ENCODE measurements around the gene TMEM17.

TMEM17 gene

DNA sequence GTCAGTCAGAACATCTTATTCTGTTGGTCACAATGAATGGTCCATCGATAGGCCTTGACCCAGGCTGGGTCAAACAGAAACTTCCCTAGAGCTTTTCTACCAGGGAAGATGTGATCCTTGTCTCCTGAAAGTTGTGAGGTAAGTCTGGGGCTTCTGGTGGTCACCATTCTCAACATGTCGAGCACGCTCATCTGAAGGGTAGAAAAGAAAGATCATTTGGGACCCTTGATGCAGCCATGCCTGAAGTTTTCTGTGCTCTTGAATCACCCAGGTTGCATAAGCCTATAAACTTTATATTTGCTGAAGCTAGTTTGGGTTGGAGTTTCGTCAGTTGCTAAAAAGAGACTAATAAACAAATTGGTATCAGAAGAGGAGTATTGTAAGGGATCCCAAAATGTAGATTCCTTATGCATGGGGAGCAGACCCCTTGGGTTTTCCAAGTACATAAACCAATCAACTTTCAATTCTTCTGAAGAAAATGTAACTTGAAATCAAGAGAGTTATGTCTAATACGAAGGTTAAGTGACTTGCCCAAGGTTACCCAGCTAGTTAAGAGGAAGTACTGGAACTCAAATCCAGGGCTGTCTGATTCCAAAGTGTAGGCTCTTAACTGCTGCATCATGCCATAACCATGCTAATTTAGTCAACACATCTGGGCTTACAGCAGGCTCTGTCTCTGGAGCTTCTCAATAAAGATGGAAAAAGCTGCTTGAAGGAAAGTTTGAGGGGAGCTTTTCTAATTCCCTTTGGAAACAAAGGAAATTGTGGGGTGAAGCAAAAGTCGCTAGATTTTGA lies 23.2 kb downstream of the TMEM17 start:
- Histone ChIP-seq H3K36me3 (ENCODE audit: insufficient read depth, insufficient read length, low read length) (no peaks in the 10 kb centered on the region), H3K9ac (ENCODE audit: insufficient read length, low read depth) (no peak overlapping the region), H3K9me3 (ENCODE audit: insufficient read depth, low read length) (no peaks in the 10 kb centered on the region), H3K27me3 (ENCODE audit: insufficient read depth, insufficient read length) (no peaks in the 10 kb centered on the region), H3K4me3 (ENCODE audit: insufficient read length, low read depth) (no peak overlapping the region), H3K4me1 (ENCODE audit: insufficient read depth, insufficient read length) (no peaks in the 10 kb centered on the region)
- DNase-seq (ENCODE audit: low read depth, low spot score): no peak
- TF ChIP-seq YY1 (IDR thresholded peaks at IDR 0.05; ENCODE audit: insufficient read depth, insufficient read length): no peak
- TF ChIP-seq SUZ12 (IDR thresholded peaks at IDR 0.05; ENCODE audit: extremely low read depth, insufficient read depth, insufficient read length): no peak
- TF ChIP-seq ZNF274 (IDR thresholded peaks at IDR 0.05; ENCODE audit: low read depth, low read length): no peak

DNA sequence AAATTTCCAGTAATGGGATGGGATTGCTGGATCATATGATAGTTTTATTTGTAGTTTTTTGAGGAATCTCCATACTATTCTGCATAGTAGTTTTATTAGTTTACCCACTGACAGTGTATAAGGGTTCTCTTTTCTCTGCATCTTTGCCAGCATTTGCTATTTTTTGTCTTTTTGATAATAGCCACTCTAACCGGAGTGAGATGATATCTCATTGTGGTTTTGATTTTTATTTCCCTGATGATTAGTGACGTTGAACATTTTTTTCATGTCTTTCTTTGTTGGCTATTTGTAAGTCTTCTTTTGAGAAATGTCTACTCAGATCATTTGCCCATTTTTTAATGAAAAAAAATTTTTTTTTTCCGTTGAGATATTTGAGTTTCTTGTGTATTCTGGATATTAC lies 26.1 kb downstream of the TMEM17 start:
- Histone ChIP-seq H3K4me3 (ENCODE audit: insufficient read length, low read depth) (no peak overlapping the region), H3K9me3 (ENCODE audit: insufficient read depth, low read length) (no peaks in the 10 kb centered on the region)
- no peak for TF ChIP-seq SUZ12 (IDR thresholded peaks at IDR 0.05; ENCODE audit: extremely low read depth, insufficient read depth, insufficient read length)
- no peak for TF ChIP-seq YY1 (IDR thresholded peaks at IDR 0.05; ENCODE audit: insufficient read depth, insufficient read length)
- TF ChIP-seq ZNF274 (IDR thresholded peaks at IDR 0.05; ENCODE audit: low read depth, low read length): no peak

GRCh38 chr2:62478093-62478580 lies 27.9 kb downstream of the TMEM17 start:
- Histone ChIP-seq H3K9ac (ENCODE audit: insufficient read length, low read depth) (no peak overlapping the region), H3K36me3 (ENCODE audit: insufficient read depth, insufficient read length, low read length) (no peaks in the 10 kb centered on the region), H3K27me3 (ENCODE audit: insufficient read depth, insufficient read length) (no peaks in the 10 kb centered on the region), H3K4me1 (ENCODE audit: insufficient read depth, insufficient read length) (peaks cover 3% of the 10 kb centered on the region), H3K9me3 (ENCODE audit: insufficient read depth, low read length) (no peaks in the 10 kb centered on the region), H3K4me3 (ENCODE audit: insufficient read length, low read depth) (no peak overlapping the region)
- no peak for TF ChIP-seq ZNF274 (IDR thresholded peaks at IDR 0.05; ENCODE audit: low read depth, low read length)
- no peak for TF ChIP-seq YY1 (IDR thresholded peaks at IDR 0.05; ENCODE audit: insufficient read depth, insufficient read length)
- no peak for TF ChIP-seq SUZ12 (IDR thresholded peaks at IDR 0.05; ENCODE audit: extremely low read depth, insufficient read depth, insufficient read length)
- no peak for DNase-seq (ENCODE audit: low read depth, low spot score)

More for the DNA sequence above, 26.1 kb downstream of the TMEM17 start:
- DNase-seq (ENCODE audit: low read depth, low spot score): no peak
- Histone ChIP-seq H3K9ac (ENCODE audit: insufficient read length, low read depth) (no peak overlapping the region), H3K27me3 (ENCODE audit: insufficient read depth, insufficient read length) (no peaks in the 10 kb centered on the region), H3K36me3 (ENCODE audit: insufficient read depth, insufficient read length, low read length) (no peaks in the 10 kb centered on the region), H3K4me1 (ENCODE audit: insufficient read depth, insufficient read length) (peaks cover 3% of the 10 kb centered on the region)

GRCh38 chr2:62477573-62477972 lies 28.4 kb downstream of the TMEM17 start:
- Histone ChIP-seq H3K9ac (ENCODE audit: insufficient read length, low read depth) (no peak overlapping the region), H3K4me3 (ENCODE audit: insufficient read length, low read depth) (no peak overlapping the region), H3K9me3 (ENCODE audit: insufficient read depth, low read length) (no peaks in the 10 kb centered on the region), H3K4me1 (ENCODE audit: insufficient read depth, insufficient read length) (peaks cover 3% of the 10 kb centered on the region), H3K27me3 (ENCODE audit: insufficient read depth, insufficient read length) (no peaks in the 10 kb centered on the region), H3K36me3 (ENCODE audit: insufficient read depth, insufficient read length, low read length) (no peaks in the 10 kb centered on the region)
- TF ChIP-seq SUZ12 (IDR thresholded peaks at IDR 0.05; ENCODE audit: extremely low read depth, insufficient read depth, insufficient read length) (no peak), ZNF274 (IDR thresholded peaks at IDR 0.05; ENCODE audit: low read depth, low read length) (no peak), YY1 (IDR thresholded peaks at IDR 0.05; ENCODE audit: insufficient read depth, insufficient read length) (no peak)
- no peak for DNase-seq (ENCODE audit: low read depth, low spot score)

DNA sequence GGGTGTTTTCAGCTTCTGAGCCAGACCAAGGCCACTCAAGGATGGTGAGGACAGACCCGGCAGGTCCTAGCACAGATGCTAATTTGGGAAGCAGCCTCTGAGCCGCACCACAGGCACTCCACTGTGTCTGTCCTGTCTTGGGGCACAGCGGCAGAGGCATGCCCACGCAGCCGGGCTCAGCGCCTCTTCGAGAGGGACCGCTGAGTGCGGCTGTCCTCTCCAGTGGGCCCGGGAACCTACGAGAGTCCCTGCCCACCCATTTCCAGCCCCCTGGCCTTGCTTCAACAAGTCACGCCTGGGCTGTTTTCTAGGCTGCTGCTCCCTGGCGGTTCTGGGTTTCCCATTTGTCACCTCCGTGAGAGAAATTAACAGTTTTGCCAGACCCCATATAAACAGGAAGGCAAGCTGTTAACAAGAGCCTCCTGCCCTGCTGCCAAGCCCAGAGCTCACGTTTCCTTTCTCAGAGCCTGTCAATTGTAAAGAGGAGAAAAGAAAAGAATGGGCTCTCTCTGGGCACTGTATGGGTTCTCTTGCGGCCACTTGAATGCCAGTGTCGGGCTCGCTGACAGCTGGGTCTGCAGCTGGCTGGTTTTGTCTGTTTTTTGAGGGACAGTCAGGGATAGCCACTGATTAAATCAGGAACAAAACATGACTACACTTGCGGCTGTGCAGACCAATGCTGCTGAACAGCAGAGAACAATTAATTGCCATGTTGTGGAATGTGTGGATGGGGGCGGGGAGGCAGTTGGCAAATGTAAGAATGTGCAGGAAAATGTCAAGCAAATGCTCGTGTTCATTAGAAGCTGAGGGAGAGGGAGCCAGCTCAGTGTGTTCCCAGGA lies 30.6 kb downstream of the TMEM17 start:
- Histone ChIP-seq H3K27me3 (ENCODE audit: insufficient read depth, insufficient read length) (no peaks in the 10 kb centered on the region), H3K4me3 (ENCODE audit: insufficient read length, low read depth) (no peak overlapping the region), H3K36me3 (ENCODE audit: insufficient read depth, insufficient read length, low read length) (no peaks in the 10 kb centered on the region), H3K9me3 (ENCODE audit: insufficient read depth, low read length) (no peaks in the 10 kb centered on the region), H3K4me1 (ENCODE audit: insufficient read depth, insufficient read length) (peaks cover 3% of the 10 kb centered on the region), H3K9ac (ENCODE audit: insufficient read length, low read depth) (no peak overlapping the region)
- no peak for DNase-seq (ENCODE audit: low read depth, low spot score)
- no peak for TF ChIP-seq YY1 (IDR thresholded peaks at IDR 0.05; ENCODE audit: insufficient read depth, insufficient read length)
- no peak for TF ChIP-seq ZNF274 (IDR thresholded peaks at IDR 0.05; ENCODE audit: low read depth, low read length)
- TF ChIP-seq SUZ12 (IDR thresholded peaks at IDR 0.05; ENCODE audit: extremely low read depth, insufficient read depth, insufficient read length): no peak

DNA sequence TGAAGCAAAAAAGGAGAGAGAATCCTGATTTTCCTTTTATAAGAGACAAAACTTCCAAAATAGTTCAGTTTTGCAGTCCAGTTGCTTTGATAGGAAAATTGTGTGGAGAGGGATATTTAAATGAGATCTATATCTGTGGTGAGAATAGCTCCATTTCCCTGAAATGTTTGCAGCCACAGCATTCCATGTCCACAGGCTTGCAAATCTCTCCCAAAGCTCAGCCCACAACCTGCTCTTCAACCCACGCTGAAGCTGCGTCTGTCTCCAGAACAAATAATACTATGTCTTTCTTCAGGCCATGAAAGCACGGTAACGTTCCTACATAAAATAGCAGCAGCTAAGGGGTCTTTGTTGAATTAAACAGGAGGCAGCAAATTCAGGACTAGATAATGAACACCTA lies 31.8 kb downstream of the TMEM17 start:
- TF ChIP-seq YY1 (IDR thresholded peaks at IDR 0.05; ENCODE audit: insufficient read depth, insufficient read length): no peak
- TF ChIP-seq SUZ12 (IDR thresholded peaks at IDR 0.05; ENCODE audit: extremely low read depth, insufficient read depth, insufficient read length): no peak
- TF ChIP-seq ZNF274 (IDR thresholded peaks at IDR 0.05; ENCODE audit: low read depth, low read length): no peak
- H3K9me3 ChIP-seq (ENCODE audit: insufficient read depth, low read length): no peaks in the 10 kb centered on the region
- peaks cover 3% of the 10 kb centered on the region for H3K4me1 ChIP-seq (ENCODE audit: insufficient read depth, insufficient read length)
- H3K9ac ChIP-seq (ENCODE audit: insufficient read length, low read depth): no peak overlapping the region
- H3K4me3 ChIP-seq (ENCODE audit: insufficient read length, low read depth): no peak overlapping the region
- no peaks in the 10 kb centered on the region for H3K36me3 ChIP-seq (ENCODE audit: insufficient read depth, insufficient read length, low read length)
- no peak for DNase-seq (ENCODE audit: low read depth, low spot score)
- no peaks in the 10 kb centered on the region for H3K27me3 ChIP-seq (ENCODE audit: insufficient read depth, insufficient read length)
